GM12801 (cell line): Measurements from ENCODE around the gene SSTR3.

Source experiments
- TF ChIP-seq, protein P1 (sequence below): IDR thresholded peaks from one replicate; pipeline ENCODE4 v1.5.1; 2011; ENCODE audit warnings: control low read depth; ENCODE audit not compliant: insufficient read length; ENCODE audit errors: extremely low read depth

Gene SSTR3

DNA sequence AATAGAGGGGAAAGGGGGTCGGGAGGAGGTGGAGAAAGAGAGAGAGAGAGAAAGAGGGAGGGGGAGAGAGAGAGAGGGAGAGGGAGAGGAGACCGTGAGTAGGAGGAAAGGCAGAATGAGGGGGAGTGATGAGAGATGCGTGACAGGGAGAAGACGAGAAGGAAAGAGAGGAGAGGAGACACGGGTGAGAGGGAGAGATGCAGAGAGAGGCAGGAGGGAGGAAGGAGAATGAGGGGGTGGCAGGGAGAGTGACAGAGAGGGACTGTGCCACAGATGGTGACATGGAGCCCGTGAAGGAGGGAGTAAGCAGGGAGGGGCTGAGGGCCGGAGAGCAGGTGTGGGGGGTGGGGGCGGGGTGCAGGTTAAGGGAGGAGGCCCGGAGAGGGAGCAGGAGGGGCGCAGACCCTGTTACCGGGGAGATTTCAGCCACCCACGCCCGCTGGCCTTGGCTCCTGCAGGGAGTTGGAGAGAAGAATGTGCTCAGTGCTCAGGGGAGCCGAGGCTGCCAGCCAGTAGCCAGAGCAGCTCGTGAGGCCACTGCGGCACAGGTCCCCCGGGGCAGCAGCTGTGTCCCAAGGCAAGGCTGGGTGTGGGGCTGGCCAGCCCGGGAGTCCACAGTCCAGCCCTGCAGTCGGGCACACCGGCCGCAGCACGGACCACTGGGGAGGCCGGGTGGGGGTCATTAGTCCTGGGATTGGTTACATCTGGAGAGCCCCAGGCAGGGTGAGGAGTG lies at the start of gene SSTR3:
SSTR3 (minus strand) TSS at position 304 of the 733 bp plus-strand sequence. CDS start 4,674 bp downstream, outside the sequence.
- TF ChIP-seq, protein P1, sequence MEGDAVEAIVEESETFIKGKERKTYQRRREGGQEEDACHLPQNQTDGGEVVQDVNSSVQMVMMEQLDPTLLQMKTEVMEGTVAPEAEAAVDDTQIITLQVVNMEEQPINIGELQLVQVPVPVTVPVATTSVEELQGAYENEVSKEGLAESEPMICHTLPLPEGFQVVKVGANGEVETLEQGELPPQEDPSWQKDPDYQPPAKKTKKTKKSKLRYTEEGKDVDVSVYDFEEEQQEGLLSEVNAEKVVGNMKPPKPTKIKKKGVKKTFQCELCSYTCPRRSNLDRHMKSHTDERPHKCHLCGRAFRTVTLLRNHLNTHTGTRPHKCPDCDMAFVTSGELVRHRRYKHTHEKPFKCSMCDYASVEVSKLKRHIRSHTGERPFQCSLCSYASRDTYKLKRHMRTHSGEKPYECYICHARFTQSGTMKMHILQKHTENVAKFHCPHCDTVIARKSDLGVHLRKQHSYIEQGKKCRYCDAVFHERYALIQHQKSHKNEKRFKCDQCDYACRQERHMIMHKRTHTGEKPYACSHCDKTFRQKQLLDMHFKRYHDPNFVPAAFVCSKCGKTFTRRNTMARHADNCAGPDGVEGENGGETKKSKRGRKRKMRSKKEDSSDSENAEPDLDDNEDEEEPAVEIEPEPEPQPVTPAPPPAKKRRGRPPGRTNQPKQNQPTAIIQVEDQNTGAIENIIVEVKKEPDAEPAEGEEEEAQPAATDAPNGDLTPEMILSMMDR = no peak

DNA sequence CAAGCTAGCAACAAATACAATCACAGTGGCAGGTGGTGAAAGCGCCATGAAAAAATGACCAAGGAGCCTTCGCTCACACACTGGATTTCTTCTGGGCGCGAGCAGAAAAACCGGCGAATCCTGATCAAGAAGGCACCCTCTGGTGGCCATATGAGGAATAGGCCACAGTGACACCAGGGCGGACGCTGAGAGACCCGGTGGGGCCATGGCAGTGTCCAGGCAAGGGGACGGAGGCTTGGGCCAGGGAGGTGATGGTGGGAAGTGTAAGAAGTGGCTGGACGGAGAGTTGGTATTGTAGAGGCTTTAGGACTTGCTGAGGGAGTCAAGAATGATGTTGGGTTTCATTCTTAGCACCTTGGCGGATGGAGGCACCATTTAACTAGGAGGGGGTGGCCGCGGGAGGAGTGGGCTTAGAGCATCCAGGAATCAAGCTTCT lies 48.6 kb upstream of the SSTR3 start:
- TF ChIP-seq, protein P1 = peak; percentile 58

DNA sequence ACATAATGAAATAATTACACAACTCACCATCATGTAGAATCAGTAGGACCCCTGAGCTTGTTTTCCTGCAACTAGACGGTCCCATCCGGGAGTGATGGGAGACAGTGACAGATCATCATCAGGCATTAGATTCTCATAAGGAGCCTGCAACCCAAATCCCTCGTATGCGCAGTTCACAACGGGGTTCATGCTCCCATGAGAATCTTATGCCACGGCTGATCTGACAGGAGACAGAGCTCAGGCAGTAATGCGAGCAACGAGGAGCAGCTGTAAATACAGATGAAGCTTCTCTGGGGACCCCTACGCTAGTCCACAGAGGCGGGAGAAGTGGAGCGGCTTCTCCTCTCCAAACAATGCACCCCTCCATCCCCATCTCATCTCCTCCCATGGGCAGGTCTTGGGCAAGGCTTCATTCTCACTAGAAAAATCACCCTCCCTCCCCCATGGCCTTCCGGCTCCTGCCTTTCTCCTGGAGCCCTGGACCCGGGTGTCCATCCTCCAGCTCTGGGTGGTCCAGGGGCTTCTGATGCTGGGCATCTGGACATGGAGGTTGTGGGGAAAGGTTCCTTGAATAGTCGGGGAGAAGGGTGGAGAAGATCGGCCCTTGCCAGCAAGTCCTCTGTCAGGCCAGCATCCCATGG lies 48.0 kb upstream of the SSTR3 start:
- TF ChIP-seq, protein P1 = no peak

DNA sequence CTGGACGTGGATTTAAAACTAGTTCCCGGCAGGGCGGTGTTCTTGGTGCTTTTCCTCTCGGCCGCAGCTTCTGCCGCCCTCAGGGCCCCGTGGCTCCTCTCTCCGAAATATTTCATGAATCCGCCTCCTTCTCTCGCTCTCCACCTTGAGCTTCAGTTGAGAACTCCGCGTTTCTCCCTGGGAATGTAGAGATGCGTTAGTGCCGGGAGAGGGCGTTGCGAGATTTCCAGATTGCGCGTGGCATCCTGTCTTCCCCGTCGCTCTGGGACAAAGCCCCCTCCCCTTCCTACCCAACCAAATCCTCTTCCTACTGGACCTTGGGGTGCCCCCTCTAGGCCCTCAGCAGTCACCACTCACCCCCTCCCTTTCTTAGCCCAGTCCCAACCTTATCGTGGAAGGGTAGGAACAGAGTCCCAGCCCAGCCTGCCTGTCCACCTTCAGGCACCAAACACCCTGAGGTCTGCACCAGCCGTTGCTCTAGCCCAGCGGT lies 47.3 kb upstream of the SSTR3 start:
- TF ChIP-seq, protein P1 = no peak

DNA sequence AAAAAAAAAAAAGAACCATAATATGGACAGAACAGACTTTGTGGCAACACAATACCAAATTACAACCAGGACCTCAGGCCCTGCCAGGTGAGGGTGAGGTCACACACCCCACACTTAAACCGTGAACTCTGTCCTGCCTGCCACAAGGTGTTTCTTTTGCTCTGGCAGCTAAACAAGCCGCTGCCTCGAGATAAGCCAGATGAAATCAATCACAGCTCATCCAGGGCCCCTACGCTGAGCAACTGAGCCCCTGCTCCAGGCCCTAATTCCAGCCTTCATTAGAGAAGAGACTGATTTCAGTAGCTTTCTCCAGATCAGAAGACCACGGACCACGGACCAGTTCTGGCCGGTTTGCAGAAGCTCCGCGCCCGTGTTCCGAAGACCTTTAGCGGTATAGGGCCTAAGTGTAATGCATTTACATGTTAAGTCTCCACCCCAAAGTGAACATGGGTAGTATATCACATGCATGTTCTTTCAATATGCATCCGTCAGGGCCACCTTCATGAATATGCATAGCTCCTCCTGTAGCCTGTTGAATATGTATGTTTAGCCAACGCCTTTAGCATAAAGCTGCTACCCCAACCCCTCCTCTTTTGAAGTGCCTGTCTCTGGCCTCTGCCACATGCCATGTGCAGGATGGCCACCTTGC lies 46.6 kb upstream of the SSTR3 start:
- TF ChIP-seq, protein P1 = no peak

DNA sequence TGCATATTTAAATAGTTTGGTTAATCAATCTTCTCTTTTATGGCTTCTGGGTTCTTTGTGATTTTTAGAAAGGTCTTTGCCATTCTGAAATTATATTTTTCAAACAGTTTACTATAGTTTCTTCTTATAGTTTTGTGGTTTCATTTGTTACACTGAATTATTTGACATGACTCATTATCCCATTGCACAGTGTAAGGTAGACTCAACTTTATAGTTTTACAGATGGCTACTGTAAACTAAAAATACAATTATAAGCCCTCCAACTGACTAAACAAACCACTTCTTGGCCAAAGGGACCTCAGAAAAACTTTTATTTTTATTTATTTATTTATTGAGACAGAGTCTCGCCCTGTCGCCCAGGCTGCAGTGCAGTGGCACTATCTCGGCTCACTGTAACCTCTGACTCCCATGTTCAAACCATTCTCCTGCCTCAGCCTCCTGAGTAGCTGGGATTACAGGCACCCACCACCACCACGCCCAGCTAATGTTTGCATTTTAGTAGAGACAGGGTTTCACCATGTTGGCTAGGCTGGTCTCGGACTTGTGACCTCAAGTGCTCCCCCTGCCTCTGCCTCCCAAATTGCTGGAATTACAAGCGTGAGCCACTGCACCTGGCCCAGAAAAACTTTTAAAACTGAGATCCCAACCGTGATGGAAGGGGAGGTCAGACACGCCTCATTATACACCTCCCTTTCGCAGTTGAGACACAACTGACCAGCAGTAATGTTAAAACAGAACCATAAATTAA lies 45.9 kb upstream of the SSTR3 start:
- TF ChIP-seq, protein P1 = no peak
